Left renal cortex interstitium (tissue), 4 donors: ENCODE data around the gene CAMK2D. TPM values are rescaled to one million over a fixed set of nuclear protein-coding genes. Genes with fewer than 3 reads are reported as not detected.

Source experiments
- DNase-seq, 4 donors: peaks; one replicate each; pipeline ENCODE4 v3.0.0-alpha.2; 2013; ENCODE audit warnings: low read depth in 4 of 4, low spot score in 2 of 4, missing footprints in 1 of 4
- polyA plus RNA-seq, 4 donors: library from polyadenylated mRNA; unstranded; fragments of 120-200 nt; gene quantifications; one replicate each; pipeline ENCODE4 v1.2.1, GENCODE V29; 2013; ENCODE audit not compliant: insufficient read length in 4 of 4

Gene CAMK2D
- polyA plus RNA-seq, 4 donors: 69.4 to 83.1 (median 77.0) TPM

- DNase-seq: no peak
Measured at GRCh38 chr4:113616443-113616842, 145.1 kb downstream of the CAMK2D start.

- DNase-seq: no peak
Measured at GRCh38 chr4:113614414-113614813, 147.1 kb downstream of the CAMK2D start.

DNA sequence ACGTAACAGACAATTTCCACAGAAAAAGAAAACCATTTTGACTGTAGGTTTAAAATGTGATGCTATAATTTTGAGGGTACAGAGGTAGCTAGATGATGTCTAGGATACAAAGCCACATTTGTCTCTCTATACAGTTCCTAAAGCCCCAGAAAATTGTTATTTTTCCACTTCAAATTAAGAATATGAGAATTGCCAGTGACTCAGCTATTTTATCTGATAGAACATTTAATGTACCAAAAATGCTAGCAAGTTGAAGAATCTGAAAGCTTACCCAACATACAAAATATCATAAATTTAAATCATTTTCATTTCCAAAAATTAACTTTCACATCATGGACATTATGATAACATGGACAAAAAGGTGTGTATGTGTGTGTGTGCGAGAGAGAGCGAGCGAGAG, 148.0 kb downstream of the CAMK2D start:
- no peak for DNase-seq

DNA sequence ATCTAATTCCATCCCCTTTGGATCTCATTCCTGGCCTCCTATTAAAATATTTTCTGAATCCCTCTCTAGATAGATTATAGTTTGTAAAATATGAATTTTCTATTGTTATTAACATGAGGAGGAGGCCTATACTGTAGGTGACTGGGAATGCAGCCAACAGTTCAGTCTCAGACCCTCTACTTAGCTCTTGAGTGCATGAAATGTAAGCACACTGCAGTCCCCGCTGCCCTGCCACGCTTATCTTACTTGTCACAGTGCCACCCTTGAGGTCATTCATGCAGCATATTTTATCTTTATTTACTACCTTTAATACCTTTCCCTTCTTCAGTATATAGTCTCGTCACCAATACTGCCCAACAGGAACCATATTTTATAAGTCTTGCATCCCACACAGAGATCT, 151.0 kb downstream of the CAMK2D start:
- no peak for DNase-seq

DNA sequence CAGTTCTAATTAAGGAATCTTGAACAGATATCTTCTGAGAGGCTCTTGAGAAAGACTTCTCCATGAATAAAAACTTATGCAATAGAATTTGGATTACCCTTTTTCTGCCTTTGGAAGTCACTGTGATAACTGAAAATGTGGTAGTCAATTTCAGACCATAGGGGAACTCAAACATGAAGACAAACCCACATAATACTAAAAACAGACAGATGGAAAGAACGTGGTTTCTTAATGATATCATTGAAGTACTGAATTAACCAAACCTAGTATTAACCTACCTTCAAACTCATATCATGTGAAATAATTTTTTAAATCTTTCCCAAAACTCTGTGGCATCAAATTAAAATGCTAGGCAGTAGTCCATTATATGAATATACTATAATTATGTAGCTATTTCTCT, 153.5 kb downstream of the CAMK2D start:
- DNase-seq: no peak

DNA sequence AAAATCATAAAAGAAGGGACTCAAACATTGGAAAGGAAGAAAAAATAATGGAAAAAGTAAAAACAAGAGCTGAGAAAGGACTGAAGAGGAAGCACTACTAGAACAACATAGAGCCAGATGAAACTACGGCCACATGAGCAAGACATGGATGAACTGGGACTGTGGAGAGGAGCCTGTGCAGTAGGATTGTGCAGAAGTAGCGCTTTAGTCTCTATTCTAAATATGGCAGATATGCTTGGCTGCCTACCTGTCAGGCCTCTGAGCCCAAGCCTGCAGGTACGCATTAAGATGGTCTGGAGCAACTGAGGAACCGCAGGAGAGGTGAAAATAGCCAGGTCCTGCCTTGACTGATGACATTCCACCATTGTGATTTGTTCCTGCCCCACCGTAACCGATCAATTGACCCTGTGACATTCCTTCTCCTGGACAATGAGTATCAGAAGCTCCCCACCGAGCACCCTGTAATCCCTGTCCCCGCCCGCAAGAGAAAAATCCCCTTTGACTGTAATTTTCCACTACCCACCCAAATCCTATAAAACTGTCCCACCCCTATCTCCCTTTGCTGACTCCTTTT, 154.3 kb downstream of the CAMK2D start:
- DNase-seq: no peak

DNA sequence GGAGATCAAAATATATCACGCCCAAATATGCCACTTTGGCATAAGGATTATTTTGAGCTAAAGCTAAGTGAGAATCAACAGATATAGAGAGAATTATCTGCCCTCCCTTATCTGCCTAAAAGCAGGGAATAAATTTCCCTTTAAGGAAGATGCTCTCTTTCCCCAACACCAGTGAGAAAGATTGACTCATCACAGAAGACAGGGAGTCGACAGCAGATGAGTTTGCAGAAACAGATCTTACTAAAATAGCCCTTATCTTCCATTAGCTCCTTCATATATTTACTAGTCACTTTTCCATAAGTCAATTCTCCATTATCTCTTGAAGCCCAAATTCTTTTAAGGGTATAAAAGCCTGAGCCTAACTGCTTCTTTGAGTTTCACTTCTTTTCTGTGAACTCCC, 156.6 kb downstream of the CAMK2D start:
- DNase-seq: no peak

- DNase-seq: no peak
Measured at GRCh38 chr4:113603911-113604310, 157.6 kb downstream of the CAMK2D start.

- no peak for DNase-seq
Measured at GRCh38 chr4:113602646-113603228, 158.8 kb downstream of the CAMK2D start.

DNA sequence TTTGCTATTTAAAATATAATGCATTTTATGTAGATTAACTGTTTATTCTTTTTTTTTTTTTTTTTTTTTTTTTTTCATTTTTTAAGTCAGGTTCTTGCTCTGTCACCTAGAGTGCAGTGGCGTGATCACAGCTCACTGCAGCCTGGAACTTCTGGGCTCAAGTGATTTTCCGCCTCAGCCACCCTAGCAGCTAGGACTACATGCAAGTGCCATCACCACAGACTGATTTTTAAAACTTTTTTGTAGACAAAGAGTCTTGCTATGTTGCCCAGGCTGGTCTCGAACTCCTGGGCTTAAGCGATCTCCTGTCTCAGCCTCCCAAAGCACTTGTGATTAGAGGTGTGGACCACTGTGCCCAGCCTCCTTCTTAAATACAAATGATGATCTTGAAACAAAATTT, 159.9 kb downstream of the CAMK2D start:
- DNase-seq: no peak

GRCh38 chr4:113596396-113596795, 165.1 kb downstream of the CAMK2D start:
- DNase-seq: no peak

DNA sequence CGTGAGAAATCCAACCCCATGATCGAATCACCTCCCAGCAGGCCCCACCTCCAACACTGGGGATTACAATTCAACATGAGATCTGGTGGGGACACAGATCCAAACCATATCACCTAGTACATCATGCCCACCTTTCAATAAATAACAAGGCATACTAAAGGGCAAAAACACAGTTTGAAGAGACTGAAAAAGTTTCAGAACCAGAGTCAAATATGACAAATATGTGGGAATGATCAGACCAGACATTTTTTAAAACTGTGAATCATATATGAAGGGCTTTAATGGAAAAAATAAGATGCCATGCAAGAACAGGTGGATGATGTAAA, 167.3 kb downstream of the CAMK2D start:
- no peak for DNase-seq

DNA sequence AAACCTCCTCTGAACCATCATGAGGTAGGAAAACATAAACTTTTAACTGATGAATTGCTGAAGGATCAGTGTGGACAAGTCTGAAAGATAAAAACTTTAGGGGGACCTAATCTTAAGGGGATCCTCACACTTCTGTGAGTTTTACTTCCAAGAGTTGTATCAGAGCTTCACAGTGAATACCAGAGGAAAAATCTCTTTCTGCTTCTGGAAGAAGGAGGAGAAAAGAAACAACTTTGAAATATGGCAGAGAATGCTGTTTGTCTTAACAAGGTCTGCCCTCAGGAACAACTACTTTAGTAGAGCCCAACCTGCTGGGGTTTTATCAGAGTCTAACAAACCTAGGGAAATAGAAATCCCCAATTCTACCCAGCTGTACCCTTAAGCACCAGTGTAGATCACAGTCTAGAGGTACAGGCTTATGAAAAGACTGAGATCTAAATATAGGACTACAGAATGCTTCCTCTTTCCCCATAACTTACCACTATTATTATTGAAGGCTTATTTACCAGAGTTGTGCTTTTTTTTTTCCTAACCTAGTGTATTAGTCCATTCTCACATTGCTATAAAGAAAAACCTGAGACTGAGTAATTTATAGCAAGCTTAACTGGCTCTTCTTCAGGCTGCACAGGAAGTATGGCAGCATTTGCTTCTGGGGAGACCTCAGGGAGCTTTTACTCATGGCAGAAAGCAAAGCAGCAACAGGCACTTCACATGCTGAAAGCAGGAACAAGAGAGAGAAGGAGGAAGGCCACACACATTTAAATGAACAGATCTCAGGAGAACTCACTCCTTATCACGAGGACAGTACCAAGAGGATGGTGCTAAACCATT, 167.9 kb downstream of the CAMK2D start:
- no peak for DNase-seq

DNA sequence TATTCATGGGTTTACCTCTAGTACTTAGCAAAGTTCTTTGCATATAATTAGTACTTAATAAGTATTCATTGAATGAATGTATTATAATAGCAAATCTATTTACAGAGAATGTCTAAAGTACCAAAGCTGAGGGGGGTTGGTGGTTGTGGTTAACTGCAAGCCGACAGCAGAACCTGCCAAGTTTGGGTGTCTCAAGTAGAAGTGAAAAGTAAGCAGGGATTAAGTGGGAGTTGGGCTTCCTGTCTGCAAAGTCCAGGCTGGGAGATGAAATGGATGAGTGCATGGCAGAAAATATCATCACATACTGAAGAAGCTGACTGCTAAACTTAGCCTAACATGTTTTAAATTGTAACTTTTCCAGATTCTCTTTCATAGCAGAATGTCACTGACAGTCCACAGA, 169.6 kb downstream of the CAMK2D start:
- no peak for DNase-seq

DNA sequence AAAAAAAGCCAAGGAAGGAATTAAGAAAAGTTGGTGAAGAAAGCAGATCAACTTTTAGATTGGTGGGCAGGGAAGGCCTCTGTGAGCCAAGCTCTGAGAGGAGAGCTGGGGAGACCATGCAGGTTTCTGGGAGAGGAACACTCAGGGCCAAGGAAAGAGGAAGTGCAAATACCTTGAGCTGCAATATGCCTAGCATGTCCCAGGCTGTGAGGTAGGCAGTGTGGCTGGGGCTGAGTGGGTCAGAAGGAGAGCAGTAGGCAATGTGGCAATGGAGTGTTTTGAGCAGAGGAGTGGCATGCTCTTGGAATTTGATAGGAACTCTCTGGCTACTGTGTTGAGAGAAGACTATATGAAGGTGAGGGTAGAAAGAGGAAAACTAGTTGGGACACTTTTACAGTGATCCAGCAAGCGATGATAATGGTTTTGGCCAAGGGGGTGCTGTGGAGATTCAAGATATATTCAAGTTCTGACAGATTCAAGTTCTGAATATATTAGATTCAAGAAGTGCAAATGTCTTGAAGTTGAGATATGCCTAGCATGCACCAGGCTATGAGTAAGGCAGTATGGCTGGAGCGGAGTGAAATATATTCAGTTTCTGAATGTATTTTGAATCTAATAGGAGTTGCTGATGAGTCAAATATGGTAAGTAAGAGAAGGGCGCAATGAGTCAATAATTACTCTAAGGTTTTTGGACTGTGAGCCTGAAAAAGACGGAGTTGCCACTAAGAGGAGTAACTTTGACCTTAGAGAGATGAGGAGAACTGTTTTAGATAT, 172.5 kb downstream of the CAMK2D start:
- no peak for DNase-seq

DNA sequence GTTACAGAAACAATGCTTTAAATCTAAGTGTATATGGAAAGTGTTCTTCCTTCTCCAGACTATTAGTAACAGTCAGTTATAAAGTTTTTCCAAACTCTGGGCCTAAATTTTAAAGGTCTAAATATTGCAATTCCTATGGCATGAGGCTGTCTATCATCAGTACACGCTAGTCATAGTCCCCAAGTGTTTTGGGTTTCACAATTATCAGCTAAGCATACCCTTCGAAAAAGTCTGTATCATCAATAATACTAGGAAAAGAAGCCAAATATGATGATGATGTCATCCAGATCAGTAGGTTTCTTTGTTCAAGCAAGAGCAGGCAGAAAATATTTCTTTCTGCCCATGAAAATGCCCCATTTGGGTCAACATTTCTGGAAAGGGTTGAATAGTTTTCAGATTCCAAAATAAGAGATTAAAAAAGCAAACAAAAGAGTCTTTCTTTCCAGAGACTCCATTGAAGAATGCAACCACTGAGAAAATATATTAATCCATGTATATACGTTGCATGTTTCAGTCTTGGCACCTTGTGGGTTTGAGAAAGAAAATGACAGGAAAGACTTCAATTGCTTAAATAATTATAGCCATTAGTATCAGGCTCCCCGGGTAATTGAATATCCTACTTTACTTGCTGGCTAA, 173.8 kb downstream of the CAMK2D start:
- DNase-seq: no peak

DNA sequence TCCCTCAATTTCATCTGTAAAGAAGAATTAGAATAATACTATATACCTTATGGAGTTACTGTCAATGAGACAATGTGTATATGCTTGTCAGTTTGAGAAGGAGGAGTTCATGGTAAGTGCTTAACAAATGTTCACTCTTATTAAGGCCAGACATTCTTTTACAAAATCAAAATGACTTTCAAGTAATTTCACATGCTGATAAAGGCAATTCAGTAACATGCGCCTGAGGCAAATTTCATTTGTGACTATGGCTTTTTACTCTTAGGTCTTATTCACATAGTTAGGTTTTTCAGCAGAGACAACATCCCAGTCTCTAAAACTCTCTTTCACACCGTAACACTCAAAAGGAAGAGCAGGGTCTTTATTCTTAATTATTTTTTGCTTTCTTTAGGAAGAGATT, 174.4 kb downstream of the CAMK2D start:
- no peak for DNase-seq

DNA sequence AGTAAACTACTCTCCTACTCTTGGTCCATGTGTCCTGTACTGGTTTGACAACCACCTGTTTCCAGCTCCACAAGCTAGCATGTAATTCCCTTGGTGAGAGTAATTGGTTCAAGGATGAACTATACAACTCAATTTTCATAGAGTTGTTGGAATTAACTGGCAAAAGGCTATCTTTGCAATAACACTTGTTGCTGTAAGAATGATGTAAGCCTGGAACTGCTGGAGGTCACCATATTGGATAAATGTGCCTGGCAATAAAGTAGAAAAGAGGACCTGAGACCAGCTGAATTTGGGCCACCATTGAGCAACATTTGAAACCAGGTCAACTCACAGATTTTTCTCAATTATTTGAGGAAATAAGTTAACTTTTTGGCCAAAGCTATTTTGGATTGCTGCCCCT, 175.5 kb downstream of the CAMK2D start:
- no peak for DNase-seq

DNA sequence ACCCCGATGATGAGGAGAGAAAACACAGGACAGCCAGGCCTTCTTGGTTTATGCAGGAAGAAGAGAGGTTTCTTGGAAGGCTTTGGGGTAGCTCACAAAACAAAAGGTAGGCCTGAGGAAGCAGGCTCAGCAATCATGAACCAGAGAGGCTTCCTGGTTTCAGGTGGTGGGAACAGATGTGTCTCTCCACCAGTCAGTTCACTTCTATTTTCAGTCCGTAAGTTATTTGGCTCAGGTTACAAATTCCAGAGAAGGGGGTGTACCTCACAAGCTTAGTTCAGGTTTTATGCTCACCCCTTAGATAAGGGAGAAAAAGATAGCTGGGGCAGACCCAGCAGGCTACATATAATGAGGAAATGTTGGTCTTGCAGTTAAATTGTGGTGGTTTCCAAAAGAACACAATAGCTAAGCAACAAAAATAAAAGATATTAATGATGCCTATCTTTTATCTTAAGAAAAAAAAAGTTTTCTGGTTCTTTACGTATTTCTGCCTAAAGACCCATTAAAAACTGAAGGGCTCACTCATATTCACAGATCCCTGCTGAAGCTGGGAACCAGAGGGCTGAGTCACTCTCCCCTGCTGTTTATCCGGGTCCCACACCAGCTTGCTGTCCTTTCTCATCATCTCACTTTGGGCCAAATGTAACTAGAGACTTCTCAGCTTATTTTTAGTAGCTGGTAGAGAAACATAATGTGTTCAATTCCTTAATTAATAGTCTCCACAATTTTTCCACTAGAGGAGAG, 177.0 kb downstream of the CAMK2D start:
- DNase-seq: no peak

DNA sequence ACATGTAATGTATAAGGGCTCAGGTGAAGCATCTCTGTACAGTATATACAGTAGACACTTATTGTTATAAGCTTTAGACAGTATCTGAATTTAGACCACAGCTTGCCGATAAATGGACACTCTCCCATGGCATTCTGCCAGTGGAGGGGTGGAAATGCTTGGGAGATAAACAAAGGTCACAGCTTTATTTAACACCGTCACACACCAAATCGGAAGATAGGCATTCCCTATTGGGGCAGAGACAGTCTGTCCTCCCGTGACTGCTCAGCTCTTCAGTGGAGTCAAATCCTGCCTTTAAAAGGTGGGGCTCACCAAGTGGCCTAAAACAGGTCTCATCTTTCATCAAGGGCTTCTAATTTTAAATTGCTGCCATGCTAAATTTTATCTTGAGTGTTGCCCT, 178.8 kb downstream of the CAMK2D start:
- no peak for DNase-seq
